Muscle layer of colon (tissue), 2 donors: Measurements from ENCODE around the gene RNASE4.

Experiments
- H3K27ac ChIP-seq: one replicate; pipeline ENCODE4 v1.7.0; 2013; ENCODE audit warnings: low read depth, mild to moderate bottlenecking, low read length, moderate library complexity
- H3K27me3 ChIP-seq, 2 donors: one replicate each; pipeline ENCODE4 v1.7.0; 2013; ENCODE audit warnings: low read length in 2 of 2, mild to moderate bottlenecking in 2 of 2; ENCODE audit not compliant: insufficient read depth in 2 of 2, control insufficient read depth in 1 of 2
- H3K36me3 ChIP-seq: one replicate; pipeline ENCODE4 v1.7.0; 2013; ENCODE audit warnings: mild to moderate bottlenecking, low read length; ENCODE audit not compliant: insufficient read depth
- H3K4me1 ChIP-seq: one replicate; pipeline ENCODE4 v1.7.0; 2013; ENCODE audit warnings: mild to moderate bottlenecking, low read length; ENCODE audit not compliant: insufficient read depth
- H3K4me3 ChIP-seq, 2 donors: one replicate each; pipeline ENCODE4 v1.7.0; 2013; ENCODE audit warnings: low read length in 2 of 2, low read depth in 1 of 2, mild to moderate bottlenecking in 1 of 2, moderate library complexity in 1 of 2
- H3K9ac ChIP-seq: one replicate; pipeline ENCODE4 v1.7.0; 2013; ENCODE audit warnings: low read length
- H3K9me3 ChIP-seq: one replicate; pipeline ENCODE4 v1.7.0; 2013; ENCODE audit warnings: mild to moderate bottlenecking, low read length
- donor health status: abdominal sarcoma.
- donor health status: Adenocarcinoma of cecum.

RNASE4 gene

DNA sequence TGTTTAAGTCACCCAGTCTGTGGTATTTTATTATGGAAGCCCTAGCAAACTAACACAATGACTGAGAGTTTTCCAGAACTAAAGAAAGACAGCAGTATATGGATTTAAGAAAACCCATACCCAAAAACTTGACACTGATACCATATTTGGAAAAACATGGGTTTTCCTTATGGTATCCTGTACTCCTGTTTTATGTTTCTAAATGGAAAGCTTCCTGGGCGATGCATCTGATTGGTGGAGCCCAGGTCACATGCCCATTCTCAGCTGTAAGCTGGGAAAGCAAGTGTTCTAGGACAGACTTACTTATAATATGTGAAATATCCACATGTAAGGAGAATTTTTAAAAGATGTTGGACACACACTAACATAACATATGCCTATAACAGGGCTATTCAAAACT is 4.5 kb upstream of the RNASE4 start:
- Histone ChIP-seq H3K9ac (no peak overlapping the region), H3K4me3 (no peak overlapping the region), H3K4me1 (peaks cover 12% of the 10 kb centered on the region), H3K9me3 (no peaks in the 10 kb centered on the region), H3K27me3 (no peaks in the 10 kb centered on the region), H3K27ac (no peak overlapping the region), H3K36me3 (no peaks in the 10 kb centered on the region)

DNA sequence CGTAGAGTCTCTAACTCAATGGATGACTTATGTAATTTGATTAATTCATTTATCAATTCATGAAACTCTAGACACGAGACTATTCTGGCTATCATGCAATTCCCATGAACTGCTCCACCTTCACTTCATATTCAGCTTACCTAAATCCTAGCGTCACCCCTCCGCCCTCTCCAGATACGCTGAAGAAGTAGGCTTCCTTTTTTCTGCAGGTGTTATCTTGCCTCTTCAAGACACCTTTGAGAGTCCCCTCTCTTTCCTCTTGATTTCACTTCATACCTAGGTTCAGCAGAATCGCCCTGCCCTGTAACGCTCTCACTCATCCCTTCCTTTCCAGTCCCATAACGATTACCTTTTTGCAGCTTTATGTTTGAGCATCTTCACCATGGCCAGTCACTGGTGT is 4.0 kb upstream of the RNASE4 start:
- Histone ChIP-seq H3K4me1 (peaks cover 17% of the 10 kb centered on the region), H3K27me3 (no peaks in the 10 kb centered on the region), H3K9ac (no peak overlapping the region), H3K9me3 (no peaks in the 10 kb centered on the region), H3K4me3 (no peak overlapping the region), H3K36me3 (no peaks in the 10 kb centered on the region), H3K27ac (no peak overlapping the region)

DNA sequence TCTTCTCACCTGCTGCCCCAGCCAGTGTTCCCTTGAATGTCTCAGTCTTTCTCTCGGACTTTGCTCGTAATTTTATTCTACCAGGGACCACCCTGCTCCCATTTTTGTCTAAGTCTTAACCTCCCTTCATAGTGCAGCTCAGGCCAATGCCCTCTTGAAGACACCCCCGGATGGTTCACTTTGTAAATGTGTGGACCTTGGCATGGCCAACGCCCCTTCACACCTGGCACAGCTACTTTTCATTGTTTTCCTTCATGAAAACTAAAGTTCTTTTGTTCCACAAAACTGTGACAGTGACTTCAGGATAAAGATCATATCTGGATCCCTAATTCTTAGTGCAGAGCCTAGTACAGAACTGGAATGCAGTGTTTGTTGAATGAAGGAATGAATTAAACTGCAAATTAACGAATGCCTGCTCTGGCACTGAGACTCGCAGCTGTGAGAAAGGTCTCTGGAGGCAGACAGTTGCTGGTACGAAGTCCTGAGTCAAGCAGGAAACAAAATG is 3.5 kb upstream of the RNASE4 start:
- peak overlapping the region; percentile 99 for H3K27ac ChIP-seq

DNA sequence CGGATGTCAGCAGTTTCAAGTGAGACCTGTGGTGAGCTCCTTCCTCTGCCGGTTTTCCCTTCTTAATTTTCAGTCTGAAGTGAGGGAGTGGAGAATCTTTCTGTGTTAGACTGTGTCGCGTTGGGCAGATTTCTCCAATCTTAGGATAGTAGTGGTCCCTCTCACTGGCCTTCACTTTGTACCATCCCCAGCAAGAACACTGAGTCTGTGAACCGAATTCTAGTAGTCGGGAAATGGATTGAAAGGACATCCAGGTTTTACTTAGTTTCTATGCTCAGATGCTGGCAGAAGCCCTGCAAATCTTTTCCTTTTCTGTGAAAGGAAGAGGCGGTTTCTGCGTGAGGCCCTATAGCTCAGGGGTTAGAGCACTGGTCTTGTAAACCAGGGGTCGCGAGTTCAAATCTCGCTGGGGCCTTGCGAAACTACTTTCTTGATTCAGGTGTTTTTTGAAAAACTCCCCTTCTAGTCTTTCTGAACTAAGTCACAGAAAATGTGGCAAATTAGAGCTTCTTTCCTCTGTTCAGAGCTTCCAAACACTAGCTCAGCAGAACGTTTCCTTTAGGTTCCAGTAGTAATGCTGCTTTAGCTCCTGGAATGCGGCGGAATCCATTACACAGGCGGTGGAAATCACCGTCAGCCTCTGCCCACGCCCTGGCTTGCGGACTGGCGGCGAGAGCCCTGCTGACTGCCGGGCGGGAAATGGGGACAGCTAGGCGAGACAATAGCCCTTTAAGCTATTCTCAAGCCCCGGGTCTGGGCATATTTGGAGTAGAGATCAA is 2.8 kb upstream of the RNASE4 start:
- Histone ChIP-seq H3K36me3 (no peaks in the 10 kb centered on the region), H3K9me3 (no peaks in the 10 kb centered on the region), H3K27ac (peak overlapping the region; percentile 99), H3K4me1 (peaks cover 28% of the 10 kb centered on the region), H3K27me3 (no peaks in the 10 kb centered on the region), H3K9ac (peak overlapping the region; percentile 97), H3K4me3 (peak overlapping the region; percentile 87 to 88)

More for the DNA sequence above, 3.5 kb upstream of the RNASE4 start:
- peaks cover 22% of the 10 kb centered on the region for H3K4me1 ChIP-seq
- peak overlapping the region; percentile 97 for H3K9ac ChIP-seq
- no peaks in the 10 kb centered on the region for H3K27me3 ChIP-seq
- H3K9me3 ChIP-seq: no peaks in the 10 kb centered on the region
- peak overlapping the region in 1 of 2 donors; percentile 88 for H3K4me3 ChIP-seq
- H3K36me3 ChIP-seq: no peaks in the 10 kb centered on the region

DNA sequence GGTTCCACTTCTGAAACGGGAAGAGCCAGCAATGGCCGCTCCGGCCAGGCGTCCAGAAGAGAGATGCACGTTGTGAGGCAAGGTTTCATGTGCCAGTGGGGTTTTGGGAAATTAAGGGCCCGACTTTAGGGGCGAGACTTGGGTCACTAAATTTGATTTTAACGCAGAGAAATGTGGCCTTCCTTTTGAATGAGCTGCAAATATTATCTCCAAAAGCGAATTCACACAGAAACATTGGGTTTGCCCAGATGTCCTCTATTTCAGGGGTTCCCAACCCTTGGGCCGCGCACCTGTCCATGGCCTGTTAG is 2.3 kb upstream of the RNASE4 start:
- Histone ChIP-seq H3K9me3 (no peaks in the 10 kb centered on the region), H3K36me3 (no peaks in the 10 kb centered on the region), H3K9ac (peak overlapping the region; percentile 97), H3K4me3 (peak overlapping the region; percentile 87 to 88), H3K27me3 (no peaks in the 10 kb centered on the region), H3K4me1 (peaks cover 34% of the 10 kb centered on the region), H3K27ac (peak overlapping the region; percentile 99)

DNA sequence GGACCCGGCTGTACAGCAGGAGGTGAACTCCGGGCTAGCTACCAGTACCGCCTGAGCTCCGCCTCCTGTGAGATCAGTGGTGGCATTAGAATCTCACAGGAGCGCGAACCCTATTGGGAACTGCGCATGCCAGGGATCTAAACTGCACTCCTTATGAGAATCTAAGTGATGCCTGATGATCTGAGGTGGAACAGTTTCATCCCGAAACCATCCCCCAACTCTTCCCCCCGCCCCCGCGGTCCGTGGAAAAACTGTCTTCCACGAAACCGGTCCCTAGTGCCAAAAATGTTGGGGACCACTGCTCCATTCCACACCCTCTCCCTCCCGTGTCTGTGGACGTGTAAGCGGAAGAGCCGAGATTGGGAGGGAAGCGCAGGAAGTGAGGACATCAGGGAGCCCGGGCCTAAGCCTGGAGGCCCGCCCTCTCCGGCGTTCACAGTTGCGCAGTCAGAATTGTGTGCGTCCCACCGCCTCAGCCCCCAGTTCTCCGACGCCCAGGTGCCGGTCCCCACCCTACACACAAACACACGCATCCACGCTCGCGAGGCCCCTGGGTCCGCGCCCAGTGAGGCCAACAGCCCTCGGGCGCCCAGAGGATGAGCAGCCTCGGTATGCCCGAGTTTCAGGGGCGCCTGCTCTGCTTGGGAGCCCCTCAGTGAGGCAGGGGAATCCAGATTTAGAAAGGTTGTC is 1.8 kb upstream of the RNASE4 start:
- Histone ChIP-seq H3K9me3 (no peaks in the 10 kb centered on the region), H3K36me3 (no peaks in the 10 kb centered on the region), H3K9ac (peak overlapping the region; percentile 97), H3K27ac (peak overlapping the region; percentile 99), H3K4me1 (peaks cover 39% of the 10 kb centered on the region), H3K27me3 (no peaks in the 10 kb centered on the region), H3K4me3 (peak overlapping the region; percentile 87 to 88)

DNA sequence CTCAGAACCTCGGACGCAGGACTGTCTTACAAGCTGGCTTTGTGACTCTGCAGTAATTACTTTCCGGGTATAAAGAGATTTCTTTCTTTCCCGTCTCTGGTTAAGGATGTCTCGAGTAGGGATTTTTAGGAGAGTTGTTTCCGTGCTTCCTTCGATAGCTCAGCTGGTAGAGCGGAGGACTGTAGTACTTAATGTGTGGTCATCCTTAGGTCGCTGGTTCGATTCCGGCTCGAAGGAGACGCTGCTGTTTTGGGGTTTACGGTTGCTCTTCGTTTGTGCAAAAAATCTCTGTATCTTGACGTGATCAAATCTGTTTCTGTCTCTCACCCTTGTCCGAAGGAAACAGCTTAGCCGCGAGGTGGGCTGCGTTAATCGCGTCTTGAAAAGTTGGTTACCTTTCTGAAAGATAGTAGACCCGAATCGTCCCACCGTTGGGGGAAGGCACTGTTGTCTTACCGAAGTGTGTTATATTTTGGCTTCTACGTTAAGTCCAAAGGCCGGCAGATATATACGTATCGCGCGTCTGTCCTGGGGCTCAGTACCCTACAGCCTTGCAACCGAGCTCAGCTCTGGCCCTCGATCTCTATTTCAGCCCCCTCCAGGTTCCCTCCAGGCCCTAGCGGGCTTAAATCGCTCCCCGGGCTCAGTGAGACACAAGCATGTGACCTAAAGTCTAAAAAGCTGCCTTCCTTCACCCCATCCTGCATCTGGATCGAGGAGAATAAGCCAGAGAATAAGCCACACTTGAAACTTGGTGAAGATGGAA is 1.1 kb upstream of the RNASE4 start:
- Histone ChIP-seq H3K4me3 (peak overlapping the region; percentile 87 to 88), H3K36me3 (no peaks in the 10 kb centered on the region), H3K9me3 (no peaks in the 10 kb centered on the region), H3K9ac (peak overlapping the region; percentile 97), H3K4me1 (peaks cover 46% of the 10 kb centered on the region), H3K27ac (peak overlapping the region; percentile 99), H3K27me3 (no peaks in the 10 kb centered on the region)

DNA sequence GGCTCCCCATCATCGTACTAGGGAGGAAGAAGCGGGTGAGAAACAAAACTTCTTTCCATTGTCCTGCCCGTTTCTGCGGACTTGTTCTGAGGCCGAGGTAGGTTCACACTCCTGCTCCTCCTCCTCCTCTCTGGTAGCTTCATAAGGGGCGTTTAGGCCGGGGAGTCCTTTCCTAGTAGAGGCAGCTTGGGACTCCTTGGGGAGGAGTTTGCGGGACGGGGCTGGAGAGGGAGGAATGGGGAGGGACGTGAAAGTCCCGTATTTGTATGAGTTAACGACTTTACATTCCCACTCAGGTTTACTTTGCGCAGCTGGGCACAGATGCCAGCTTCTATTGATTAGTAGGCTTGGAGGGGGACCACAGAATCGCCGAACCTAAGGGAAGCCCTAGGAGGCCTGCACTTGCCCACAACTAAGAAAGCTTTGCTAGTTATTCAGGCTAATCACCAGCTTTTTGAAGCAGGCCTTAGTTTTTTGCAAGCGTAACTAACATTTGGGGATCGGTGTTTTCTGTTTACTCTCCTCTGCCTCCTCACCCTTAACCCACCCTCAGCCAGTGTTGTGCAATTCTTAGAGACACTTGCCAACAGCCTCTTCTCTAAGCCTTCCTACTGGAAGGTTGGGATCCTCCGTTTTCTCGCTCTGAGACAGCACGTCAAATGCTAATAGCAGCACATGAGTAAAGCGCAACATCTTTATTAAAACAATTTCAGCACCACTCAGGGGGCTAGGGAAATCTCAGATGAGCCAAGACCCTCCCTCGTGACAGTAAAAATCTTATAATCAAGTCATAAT is 499 bp downstream of the RNASE4 start:
- Histone ChIP-seq H3K36me3 (no peaks in the 10 kb centered on the region), H3K9ac (peak overlapping the region; percentile 97), H3K9me3 (no peaks in the 10 kb centered on the region), H3K27ac (peak overlapping the region; percentile 99), H3K4me1 (peaks cover 46% of the 10 kb centered on the region), H3K4me3 (peak overlapping the region; percentile 75 to 88), H3K27me3 (no peaks in the 10 kb centered on the region)

DNA sequence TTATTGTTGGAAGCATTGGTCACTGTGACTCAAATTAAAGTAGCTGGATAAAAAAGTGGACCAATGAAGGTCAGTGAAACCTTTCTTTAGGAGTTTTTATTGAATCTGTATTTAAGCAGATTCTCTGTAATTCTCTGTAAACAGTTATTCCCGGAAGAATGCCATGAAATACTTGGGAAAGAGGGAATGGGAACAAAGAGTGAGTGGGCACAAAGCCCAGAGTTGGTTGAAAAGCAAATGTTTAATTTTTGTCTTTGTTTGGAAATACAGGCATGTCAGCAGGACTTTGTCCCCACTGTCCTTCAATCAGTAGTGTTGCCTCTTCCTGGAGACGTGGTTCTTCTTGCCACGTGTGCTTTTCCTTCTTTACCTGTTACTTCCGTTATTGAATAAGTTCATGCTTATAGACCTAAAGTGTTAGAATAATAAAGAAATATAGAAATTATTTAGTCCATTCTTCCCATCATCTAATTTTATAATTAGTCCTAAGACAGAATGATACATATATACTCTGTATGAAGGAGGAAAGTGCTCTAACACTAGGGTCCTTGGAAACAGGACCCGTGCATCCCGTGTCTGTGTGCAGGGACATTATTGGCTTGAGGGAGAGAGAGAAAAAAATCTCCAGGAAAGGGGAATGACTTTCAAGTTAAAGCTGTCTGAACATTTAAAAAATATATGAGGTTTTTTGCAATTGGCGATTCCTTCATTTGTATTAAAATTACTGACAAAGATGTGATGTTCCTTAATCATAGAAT is 2.2 kb downstream of the RNASE4 start:
- no peaks in the 10 kb centered on the region for H3K36me3 ChIP-seq
- peaks cover 34% of the 10 kb centered on the region for H3K4me1 ChIP-seq
- H3K9ac ChIP-seq: no peak overlapping the region
- no peaks in the 10 kb centered on the region for H3K27me3 ChIP-seq
- no peak overlapping the region for H3K27ac ChIP-seq
- peak overlapping the region in 1 of 2 donors; percentile 22 for H3K4me3 ChIP-seq
- H3K9me3 ChIP-seq: no peaks in the 10 kb centered on the region

DNA sequence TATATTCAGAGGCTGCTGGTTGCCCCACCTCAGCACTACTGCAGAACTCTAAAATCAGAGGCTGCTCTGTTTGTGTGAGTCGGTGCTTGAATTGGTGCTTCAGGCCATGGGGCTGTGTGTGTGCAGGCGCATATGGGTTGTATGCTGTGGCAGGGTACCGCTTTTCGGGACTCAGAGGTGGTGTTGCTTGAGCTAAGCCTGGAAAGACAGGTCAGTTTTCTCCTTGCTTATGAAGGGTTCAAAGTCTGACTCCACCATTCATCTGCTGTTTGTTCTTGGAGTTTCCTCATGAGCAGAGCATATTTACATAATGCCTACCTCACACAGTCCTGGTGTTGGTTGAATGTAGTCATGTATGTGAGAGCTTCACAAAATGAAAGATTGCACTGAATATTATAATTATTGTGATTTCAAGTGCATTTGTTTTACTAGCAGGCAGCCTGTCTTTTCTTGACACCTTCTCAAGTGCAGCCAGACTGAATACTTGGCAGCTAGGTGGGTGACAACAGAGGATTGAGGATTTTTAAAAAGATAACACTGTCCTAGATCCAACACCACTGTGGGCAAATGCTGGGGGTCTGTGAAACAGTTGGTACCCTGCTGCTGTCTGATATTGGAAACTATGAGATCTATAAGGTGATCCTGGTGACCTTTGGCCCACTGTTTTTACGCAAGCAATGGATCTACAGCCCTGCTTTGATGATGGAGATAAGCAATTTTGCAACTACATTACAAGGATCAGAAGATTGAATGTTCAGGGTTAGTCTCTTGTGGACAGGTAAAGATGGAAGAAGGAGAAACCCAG is 3.2 kb downstream of the RNASE4 start:
- no peak overlapping the region for H3K4me3 ChIP-seq
- no peak overlapping the region for H3K27ac ChIP-seq
- H3K9ac ChIP-seq: no peak overlapping the region

More for the DNA sequence above, 3.2 kb downstream of the RNASE4 start:
- H3K4me1 ChIP-seq: peaks cover 34% of the 10 kb centered on the region
- no peaks in the 10 kb centered on the region for H3K9me3 ChIP-seq
- no peaks in the 10 kb centered on the region for H3K36me3 ChIP-seq
- H3K27me3 ChIP-seq: no peaks in the 10 kb centered on the region
